Thyroid gland (tissue), 4 donors: ENCODE measurements around the gene TAAR1. TPM values are rescaled to one million over a fixed set of nuclear protein-coding genes. Genes with fewer than 3 reads are reported as not detected.

Experiments used
- DNase-seq, 2 donors: peaks; one replicate each; pipeline ENCODE4 v3.0.0-alpha.2; 2019
- H3K27ac ChIP-seq, 3 donors: fragments of 200-600 bp; sonication (generic); 1 replicate in 2 of 3; 2 replicates in 1 of 3; pipeline ENCODE4 v1.5.1; 2016 to 2019; ENCODE audit warnings: mild to moderate bottlenecking in 1 of 3, moderate library complexity in 1 of 3
- H3K27me3 ChIP-seq: fragments of 200-600 bp; sonication (generic); one replicate; pipeline ENCODE4 v1.5.1; 2019
- H3K36me3 ChIP-seq, 2 donors: fragments of 200-600 bp; sonication (generic); one replicate each; pipeline ENCODE4 v1.5.1; 2016 to 2019
- H3K4me1 ChIP-seq, 2 donors: fragments of 200-600 bp; sonication (generic); one replicate each; pipeline ENCODE4 v1.5.1; 2017 to 2019
- H3K4me3 ChIP-seq, 3 donors: fragments of 200-600 bp; sonication (generic); replicated peaks in 1 of 3; 1 replicate in 2 of 3; 2 replicates in 1 of 3; pipeline ENCODE4 v1.5.1; 2016; ENCODE audit warnings: mild to moderate bottlenecking in 1 of 3
- H3K9me3 ChIP-seq: fragments of 200-600 bp; sonication (generic); one replicate; pipeline ENCODE4 v1.5.1; 2017
- POLR2A ChIP-seq, 2 donors: fragments of 450-650 bp; IDR thresholded peaks; one replicate each; pipeline ENCODE4 v1.6.1; 2017; ENCODE audit warnings: antibody characterized with exemption in 2 of 2, mild to moderate bottlenecking in 2 of 2, moderate library complexity in 1 of 2
- WGBS, 2 donors: methylation state at CpG; one replicate each; pipeline ENCODE4 v1.1.5; 2017; 5-methylcytosine and 5-hydroxymethylcytosine counted together
- intact Hi-C: fragments of 100-400 bp; cut with DNase I; formaldehyde crosslinking; loops from one replicate; pipeline ENCODE4 v1.15.1; 2023
- total RNA-seq, 4 donors: library from RNA; depleted of rRNA; stranded (reverse); fragments of >200 nt; gene quantifications; one replicate each; pipeline ENCODE4 v1.2.3, GENCODE V29; 2016
- TF ChIP-seq, protein P1 (sequence below), 6 experiments: fragments of 200-600 bp in 3 of 6; fragments of 450-650 bp in 3 of 6; sonication (generic) in 3 of 6; IDR thresholded peaks; one replicate each; pipeline ENCODE4 v1.5.1; 2016 to 2019; ENCODE audit warnings: antibody characterized with exemption in 6 of 6, mild to moderate bottlenecking in 2 of 6, inconsistent platforms in 1 of 6, moderate library complexity in 1 of 6

TAAR1 gene
- total RNA-seq, 4 donors from 2014 or later: not detected

DNA sequence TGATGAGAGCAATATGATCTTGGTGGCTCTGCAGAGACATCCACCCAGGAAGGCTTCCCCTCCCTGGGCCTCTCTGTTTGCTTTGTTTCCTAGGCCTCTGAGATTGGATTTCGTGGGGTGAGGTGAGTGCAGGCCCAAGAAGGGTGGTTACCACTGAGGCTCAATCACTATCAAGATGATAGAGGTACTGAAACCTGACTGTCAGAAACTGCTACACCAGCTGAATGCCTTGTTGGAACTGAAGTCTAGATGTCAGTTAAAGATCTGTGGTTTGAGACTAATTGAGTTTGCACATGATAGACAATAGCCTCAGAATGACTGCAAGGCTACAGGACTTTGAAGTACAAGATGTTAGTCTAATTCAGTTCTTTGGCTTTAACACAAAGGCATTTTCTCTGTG is 39.6 kb upstream of the TAAR1 start:
- Histone ChIP-seq H3K4me3 (no peak overlapping the region), H3K9me3 (no peaks in the 10 kb centered on the region), H3K27ac (no peak overlapping the region), H3K36me3 (no peaks in the 10 kb centered on the region), H3K4me1 (no peaks in the 10 kb centered on the region), H3K27me3 (no peaks in the 10 kb centered on the region)
- 0 to 18% methylated on average over 1 of the region's 1 CpG for WGBS, 2 donors
- DNase-seq: no peak
- intact Hi-C loops: no loop called here
- TF ChIP-seq, protein P1, sequence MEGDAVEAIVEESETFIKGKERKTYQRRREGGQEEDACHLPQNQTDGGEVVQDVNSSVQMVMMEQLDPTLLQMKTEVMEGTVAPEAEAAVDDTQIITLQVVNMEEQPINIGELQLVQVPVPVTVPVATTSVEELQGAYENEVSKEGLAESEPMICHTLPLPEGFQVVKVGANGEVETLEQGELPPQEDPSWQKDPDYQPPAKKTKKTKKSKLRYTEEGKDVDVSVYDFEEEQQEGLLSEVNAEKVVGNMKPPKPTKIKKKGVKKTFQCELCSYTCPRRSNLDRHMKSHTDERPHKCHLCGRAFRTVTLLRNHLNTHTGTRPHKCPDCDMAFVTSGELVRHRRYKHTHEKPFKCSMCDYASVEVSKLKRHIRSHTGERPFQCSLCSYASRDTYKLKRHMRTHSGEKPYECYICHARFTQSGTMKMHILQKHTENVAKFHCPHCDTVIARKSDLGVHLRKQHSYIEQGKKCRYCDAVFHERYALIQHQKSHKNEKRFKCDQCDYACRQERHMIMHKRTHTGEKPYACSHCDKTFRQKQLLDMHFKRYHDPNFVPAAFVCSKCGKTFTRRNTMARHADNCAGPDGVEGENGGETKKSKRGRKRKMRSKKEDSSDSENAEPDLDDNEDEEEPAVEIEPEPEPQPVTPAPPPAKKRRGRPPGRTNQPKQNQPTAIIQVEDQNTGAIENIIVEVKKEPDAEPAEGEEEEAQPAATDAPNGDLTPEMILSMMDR (IDR thresholded peaks at IDR 0.05): no peak
- no peak for TF ChIP-seq POLR2A (IDR thresholded peaks at IDR 0.05)

DNA sequence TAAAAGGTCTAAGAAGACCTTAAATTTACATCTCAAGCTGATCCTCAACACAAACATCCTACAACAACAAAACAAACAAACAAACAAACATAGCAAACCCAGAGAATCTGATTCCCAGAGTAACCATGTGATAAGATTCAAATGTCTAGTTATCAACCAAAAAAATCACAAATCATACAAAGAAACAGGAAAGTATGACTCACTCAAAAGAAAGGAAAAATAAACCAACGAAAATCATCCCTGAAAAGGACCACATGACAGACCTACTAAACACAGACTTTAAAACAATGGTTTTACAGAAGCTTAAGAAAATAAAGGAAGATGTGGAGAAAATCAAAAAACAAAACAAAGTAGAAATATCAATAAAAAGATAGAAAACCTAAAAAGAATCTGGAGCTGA is 36.8 kb upstream of the TAAR1 start:
- H3K4me1 ChIP-seq: no peaks in the 10 kb centered on the region
- no peak for TF ChIP-seq POLR2A (IDR thresholded peaks at IDR 0.05)
- TF ChIP-seq, protein P1 (IDR thresholded peaks at IDR 0.05): no peak
- H3K9me3 ChIP-seq: no peaks in the 10 kb centered on the region
- H3K36me3 ChIP-seq: no peaks in the 10 kb centered on the region
- no peak overlapping the region for H3K4me3 ChIP-seq
- H3K27me3 ChIP-seq: no peaks in the 10 kb centered on the region
- intact Hi-C loops: no loop called here
- no peak for DNase-seq
- no peak overlapping the region for H3K27ac ChIP-seq
- WGBS, 2 donors: 20 to 40% methylated on average over 1 of the region's 1 CpG

DNA sequence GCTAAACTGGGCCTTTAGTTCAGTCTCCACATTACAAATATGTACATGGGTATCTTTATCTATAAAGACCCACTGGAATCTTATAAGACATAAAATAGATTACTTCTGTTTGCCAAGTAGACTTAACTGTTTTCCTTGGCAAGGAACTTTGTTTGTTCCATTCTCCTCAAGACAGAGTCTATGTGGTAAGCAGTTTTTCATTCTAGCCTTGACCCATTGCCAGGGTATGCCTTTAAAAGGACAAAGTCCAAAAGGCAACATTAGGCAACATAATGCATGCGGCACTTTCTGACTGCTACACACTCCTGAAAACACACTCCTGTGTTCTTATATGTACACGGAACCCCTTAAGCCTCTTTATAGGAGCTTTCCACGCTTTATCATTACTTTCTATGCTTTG is 34.5 kb upstream of the TAAR1 start:
- intact Hi-C loops: no loop called here
- no peak for DNase-seq
- Histone ChIP-seq H3K27ac (no peak overlapping the region), H3K4me1 (no peaks in the 10 kb centered on the region), H3K27me3 (no peaks in the 10 kb centered on the region), H3K9me3 (no peaks in the 10 kb centered on the region), H3K36me3 (no peaks in the 10 kb centered on the region), H3K4me3 (no peak overlapping the region)
- 61 to 90% methylated on average over 3 of the region's 3 CpGs for WGBS, 2 donors
- no peak for TF ChIP-seq POLR2A (IDR thresholded peaks at IDR 0.05)
- TF ChIP-seq, protein P1 (IDR thresholded peaks at IDR 0.05): no peak

DNA sequence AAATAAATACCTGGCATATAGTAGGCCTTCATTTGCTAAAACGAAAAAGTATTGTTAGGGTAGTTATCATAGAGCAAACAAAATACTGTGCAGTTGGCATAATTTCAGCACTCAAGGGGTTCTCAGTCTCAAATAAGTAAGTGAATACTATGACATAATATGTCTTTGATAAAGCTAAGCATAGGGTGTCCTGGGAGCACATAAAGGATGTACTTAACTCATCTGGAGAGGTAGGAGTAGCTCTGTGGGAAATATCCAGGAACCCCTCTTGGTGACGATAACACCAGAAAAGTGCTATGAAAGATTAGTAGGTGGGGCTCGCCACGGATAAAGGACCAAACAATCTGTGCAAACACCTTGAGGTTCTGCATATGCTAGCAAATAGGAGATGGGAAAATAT is 31.7 kb upstream of the TAAR1 start:
- WGBS, 2 donors: 85 to 89% methylated on average over 4 of the region's 4 CpGs
- Histone ChIP-seq H3K9me3 (no peaks in the 10 kb centered on the region), H3K27me3 (no peaks in the 10 kb centered on the region), H3K36me3 (no peaks in the 10 kb centered on the region), H3K27ac (no peak overlapping the region), H3K4me3 (no peak overlapping the region), H3K4me1 (no peaks in the 10 kb centered on the region)
- intact Hi-C loops: no loop called here
- DNase-seq: no peak
- TF ChIP-seq, protein P1 (IDR thresholded peaks at IDR 0.05): no peak
- TF ChIP-seq POLR2A (IDR thresholded peaks at IDR 0.05): no peak

DNA sequence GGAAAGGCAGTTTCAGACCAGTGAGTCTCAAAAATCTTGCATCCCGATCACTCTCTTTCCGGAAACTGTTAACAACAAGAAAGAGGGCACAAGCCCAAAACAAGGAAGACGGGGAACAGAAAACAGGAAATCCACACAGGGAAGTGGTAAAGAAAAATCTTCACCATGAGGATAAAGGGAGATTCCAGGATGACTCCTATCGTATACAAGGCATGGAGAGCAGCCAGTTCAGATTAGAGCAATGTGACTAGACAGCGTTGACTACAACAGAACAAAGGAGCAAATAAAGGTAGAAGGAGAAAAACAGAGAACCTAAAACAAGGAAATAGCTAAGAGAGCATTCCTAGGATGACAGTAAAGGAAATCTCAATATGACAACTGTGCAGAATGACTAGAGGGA is 28.3 kb upstream of the TAAR1 start:
- TF ChIP-seq POLR2A (IDR thresholded peaks at IDR 0.05): no peak
- TF ChIP-seq, protein P1 (IDR thresholded peaks at IDR 0.05): no peak
- no peaks in the 10 kb centered on the region for H3K27me3 ChIP-seq
- intact Hi-C loops: no loop called here
- no peaks in the 10 kb centered on the region for H3K9me3 ChIP-seq
- DNase-seq: no peak
- WGBS, 2 donors: 72 to 74% methylated on average over 5 of the region's 5 CpGs
- H3K36me3 ChIP-seq: no peaks in the 10 kb centered on the region
- no peaks in the 10 kb centered on the region for H3K4me1 ChIP-seq
- H3K4me3 ChIP-seq: no peak overlapping the region
- no peak overlapping the region for H3K27ac ChIP-seq
